Astrocyte (in vitro differentiated cells and primary cell): ENCODE results near the gene CSMD2. TPM values are rescaled to one million over a fixed set of nuclear protein-coding genes. Genes with fewer than 3 reads are reported as not detected.

Experiments used
- DNase-seq: peaks from one replicate; pipeline ENCODE4 v3.0.0-alpha.2; 2010; ENCODE audit warnings: low read depth
- FAIRE-seq: peaks from 2 replicates; lab custom pipeline; 2011; peaks lifted over from hg19 to GRCh38; lab: Jason Lieb, UNC
- H2AFZ ChIP-seq: 2 replicates; pipeline ENCODE4 v1.6.0; 2012; ENCODE audit warnings: low read depth, low read length, inconsistent platforms
- H3K27ac ChIP-seq: 2 replicates; pipeline ENCODE4 v1.5.1; 2011; ENCODE audit warnings: low read depth, low read length, inconsistent platforms
- H3K27me3 ChIP-seq: 2 replicates; pipeline ENCODE4 v1.6.0; 2011; ENCODE audit warnings: low read length, inconsistent platforms; ENCODE audit not compliant: insufficient read depth
- H3K36me3 ChIP-seq: 2 replicates; pipeline ENCODE4 v1.5.1; 2011; ENCODE audit warnings: low read length, inconsistent platforms; ENCODE audit not compliant: insufficient read depth
- H3K4me1 ChIP-seq: 2 replicates; pipeline ENCODE4 v1.5.1; 2011; ENCODE audit warnings: low read length, inconsistent platforms; ENCODE audit not compliant: insufficient read depth
- H3K4me2 ChIP-seq: 2 replicates; pipeline ENCODE4 v1.6.0; 2012; ENCODE audit warnings: low read length, inconsistent platforms
- H3K4me3 ChIP-seq: 2 replicates; pipeline ENCODE4 v1.5.1; 2011; ENCODE audit warnings: low read depth, mild to moderate bottlenecking, low read length, inconsistent platforms; ENCODE audit not compliant: insufficient read depth
- H3K79me2 ChIP-seq: 2 replicates; pipeline ENCODE4 v1.6.0; 2012; ENCODE audit warnings: mild to moderate bottlenecking, low read length, inconsistent platforms; ENCODE audit not compliant: insufficient read depth
- H3K9ac ChIP-seq: 2 replicates; pipeline ENCODE4 v1.6.0; 2012; ENCODE audit warnings: mild to moderate bottlenecking, low read length, inconsistent platforms
- H3K9me3 ChIP-seq: 2 replicates; pipeline ENCODE4 v1.5.1; 2012; ENCODE audit warnings: low read depth, mild to moderate bottlenecking, low read length, inconsistent platforms; ENCODE audit not compliant: insufficient read depth
- H4K20me1 ChIP-seq: 2 replicates; pipeline ENCODE4 v1.6.0; 2012; ENCODE audit warnings: low read length, inconsistent platforms; ENCODE audit not compliant: insufficient read depth
- H3K27ac Mint-ChIP-seq: one replicate; pipeline ENCODE4 v1.8.0; 2021; ENCODE audit warnings: mild to moderate bottlenecking, mixed read lengths; ENCODE audit not compliant: unreplicated experiment
- H3K27me3 Mint-ChIP-seq: one replicate; pipeline ENCODE4 v1.8.0; 2021; ENCODE audit warnings: low read depth, mixed read lengths; ENCODE audit not compliant: unreplicated experiment
- H3K36me3 Mint-ChIP-seq: one replicate; pipeline ENCODE4 v1.8.0; 2021; ENCODE audit warnings: low read depth, mixed read lengths; ENCODE audit not compliant: unreplicated experiment
- H3K4me1 Mint-ChIP-seq: one replicate; pipeline ENCODE4 v1.8.0; 2021; ENCODE audit warnings: low read depth, mixed read lengths; ENCODE audit not compliant: unreplicated experiment
- H3K4me3 Mint-ChIP-seq: one replicate; pipeline ENCODE4 v1.8.0; 2021; ENCODE audit warnings: mild to moderate bottlenecking, moderate library complexity, mixed read lengths; ENCODE audit not compliant: unreplicated experiment
- H3K9me3 Mint-ChIP-seq: one replicate; pipeline ENCODE4 v1.8.0; 2021; ENCODE audit warnings: mild to moderate bottlenecking, mixed read lengths; ENCODE audit not compliant: unreplicated experiment
- EZH2 ChIP-seq: IDR thresholded peaks from 2 replicates; pipeline ENCODE4 v1.6.1; 2012; ENCODE audit warnings: mild to moderate bottlenecking, low read length, inconsistent platforms; ENCODE audit not compliant: insufficient read depth
- total RNA-seq: library from RNA; stranded (reverse); gene quantifications from 2 replicates; pipeline ENCODE4 v1.2.1, GENCODE V29; 2021
- TF ChIP-seq, protein P1 (sequence below): IDR thresholded peaks from 2 replicates; pipeline ENCODE4 v1.5.1; 2011; ENCODE audit warnings: low read depth, mild to moderate bottlenecking, inconsistent platforms, low read length, moderate library complexity; ENCODE audit not compliant: insufficient read depth

Gene CSMD2
- total RNA-seq, 1 donor from 2014 or later = 11.1 TPM

DNA sequence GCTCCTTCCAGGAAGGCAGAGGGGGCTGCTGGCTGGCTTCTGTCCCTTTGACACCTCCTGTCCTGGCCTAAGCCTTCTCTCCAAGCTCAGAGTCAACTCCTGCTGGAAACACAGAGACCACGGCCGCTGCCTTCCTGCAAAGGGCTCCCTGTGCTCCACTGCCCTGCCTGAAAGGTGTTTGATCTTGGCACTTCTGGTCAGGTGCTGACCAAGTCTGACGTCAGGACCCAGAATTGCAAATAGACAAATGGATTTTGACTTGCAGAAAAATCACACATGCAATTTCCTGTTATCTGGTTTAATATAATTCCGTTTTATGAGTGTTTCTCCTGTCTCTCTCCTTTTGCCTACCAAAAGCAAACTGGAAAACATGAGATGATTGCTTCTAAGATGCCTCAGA is 387.7 kb downstream of the CSMD2 start:
- FAIRE-seq (no peak), DNase-seq (no peak)
- Histone ChIP-seq H3K4me1 (no peaks in the 10 kb centered on the region), H3K27me3 (no peaks in the 10 kb centered on the region), H3K79me2 (no peaks in the 10 kb centered on the region), H3K9ac (no peak overlapping the region), H4K20me1 (no peaks in the 10 kb centered on the region), H3K4me2 (no peak overlapping the region), H3K4me3 (no peak overlapping the region), H3K9me3 (no peaks in the 10 kb centered on the region), H2AFZ (no peak overlapping the region), H3K27ac (no peak overlapping the region), H3K36me3 (peaks cover 2% of the 10 kb centered on the region)
- H3K4me1 Mint-ChIP-seq = no peaks in the 10 kb centered on the region
- no peaks in the 10 kb centered on the region for H3K9me3 Mint-ChIP-seq
- peaks cover 1% of the 10 kb centered on the region for H3K27me3 Mint-ChIP-seq
- no peak overlapping the region for H3K4me3 Mint-ChIP-seq
- peaks cover 29% of the 10 kb centered on the region for H3K36me3 Mint-ChIP-seq
- no peak overlapping the region for H3K27ac Mint-ChIP-seq
- TF ChIP-seq EZH2 = no peak
- TF ChIP-seq, protein P1, sequence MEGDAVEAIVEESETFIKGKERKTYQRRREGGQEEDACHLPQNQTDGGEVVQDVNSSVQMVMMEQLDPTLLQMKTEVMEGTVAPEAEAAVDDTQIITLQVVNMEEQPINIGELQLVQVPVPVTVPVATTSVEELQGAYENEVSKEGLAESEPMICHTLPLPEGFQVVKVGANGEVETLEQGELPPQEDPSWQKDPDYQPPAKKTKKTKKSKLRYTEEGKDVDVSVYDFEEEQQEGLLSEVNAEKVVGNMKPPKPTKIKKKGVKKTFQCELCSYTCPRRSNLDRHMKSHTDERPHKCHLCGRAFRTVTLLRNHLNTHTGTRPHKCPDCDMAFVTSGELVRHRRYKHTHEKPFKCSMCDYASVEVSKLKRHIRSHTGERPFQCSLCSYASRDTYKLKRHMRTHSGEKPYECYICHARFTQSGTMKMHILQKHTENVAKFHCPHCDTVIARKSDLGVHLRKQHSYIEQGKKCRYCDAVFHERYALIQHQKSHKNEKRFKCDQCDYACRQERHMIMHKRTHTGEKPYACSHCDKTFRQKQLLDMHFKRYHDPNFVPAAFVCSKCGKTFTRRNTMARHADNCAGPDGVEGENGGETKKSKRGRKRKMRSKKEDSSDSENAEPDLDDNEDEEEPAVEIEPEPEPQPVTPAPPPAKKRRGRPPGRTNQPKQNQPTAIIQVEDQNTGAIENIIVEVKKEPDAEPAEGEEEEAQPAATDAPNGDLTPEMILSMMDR = no peak

DNA sequence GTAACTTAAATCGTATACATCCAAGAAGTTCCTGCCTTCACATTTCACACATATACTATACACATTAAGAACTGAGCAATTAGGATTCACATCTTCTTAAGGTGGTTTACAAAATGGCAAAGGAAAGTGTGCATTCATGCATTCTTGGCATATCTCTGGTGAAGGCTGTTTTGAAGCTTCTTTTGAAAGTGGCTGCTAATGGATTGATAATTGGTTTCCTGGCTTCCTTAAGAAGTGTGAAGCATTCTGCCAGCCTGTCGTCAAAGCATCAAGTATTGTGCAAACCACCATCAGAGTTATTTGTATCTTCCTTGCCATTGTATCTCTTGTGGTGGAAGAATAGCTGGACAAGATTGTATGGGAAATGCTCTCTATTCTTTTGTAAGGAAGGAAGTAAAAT is 396.2 kb downstream of the CSMD2 start:
- Histone ChIP-seq H3K9ac (no peak overlapping the region), H3K4me3 (no peak overlapping the region), H3K27ac (no peak overlapping the region), H3K9me3 (no peaks in the 10 kb centered on the region), H4K20me1 (no peaks in the 10 kb centered on the region), H3K36me3 (no peaks in the 10 kb centered on the region), H3K4me2 (no peak overlapping the region), H2AFZ (no peak overlapping the region), H3K27me3 (no peaks in the 10 kb centered on the region), H3K4me1 (peaks cover 5% of the 10 kb centered on the region), H3K79me2 (no peaks in the 10 kb centered on the region)
- H3K27me3 Mint-ChIP-seq = no peaks in the 10 kb centered on the region
- H3K4me3 Mint-ChIP-seq = no peak overlapping the region
- peaks cover 4% of the 10 kb centered on the region for H3K4me1 Mint-ChIP-seq
- peaks cover 15% of the 10 kb centered on the region for H3K36me3 Mint-ChIP-seq
- H3K9me3 Mint-ChIP-seq = peaks cover 5% of the 10 kb centered on the region
- TF ChIP-seq, protein P1 = no peak
- TF ChIP-seq EZH2 = no peak
- no peak overlapping the region for H3K27ac Mint-ChIP-seq
- DNase-seq (no peak), FAIRE-seq (peak; percentile 9)

DNA sequence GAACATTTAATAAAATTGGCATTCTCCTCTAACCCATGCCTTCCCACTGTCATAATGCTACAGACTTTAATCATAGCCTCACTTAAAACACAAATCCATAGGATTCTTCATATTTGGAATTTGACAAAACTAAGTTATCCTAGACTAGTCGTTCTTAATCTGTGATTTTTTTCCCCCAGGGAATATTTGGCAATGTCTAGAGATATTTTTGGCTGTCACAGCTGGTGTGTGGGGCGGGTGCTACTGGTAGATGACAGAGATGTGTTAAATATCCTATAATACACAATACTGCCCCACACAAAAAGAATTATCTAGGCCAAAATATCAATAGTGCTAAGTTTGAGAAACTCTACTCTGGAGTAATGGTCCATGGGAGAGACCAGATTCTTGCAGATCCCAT is 396.9 kb downstream of the CSMD2 start:
- Histone ChIP-seq H2AFZ (no peak overlapping the region), H3K9ac (no peak overlapping the region), H3K4me1 (peaks cover 12% of the 10 kb centered on the region), H3K36me3 (no peaks in the 10 kb centered on the region), H3K4me2 (no peak overlapping the region), H3K9me3 (no peaks in the 10 kb centered on the region), H3K79me2 (no peaks in the 10 kb centered on the region), H3K27me3 (no peaks in the 10 kb centered on the region), H3K27ac (no peak overlapping the region), H3K4me3 (no peak overlapping the region), H4K20me1 (no peaks in the 10 kb centered on the region)
- Mint-ChIP-seq H3K4me1 (peaks cover 8% of the 10 kb centered on the region), H3K4me3 (no peak overlapping the region), H3K36me3 (peaks cover 10% of the 10 kb centered on the region), H3K9me3 (peaks cover 5% of the 10 kb centered on the region), H3K27me3 (no peaks in the 10 kb centered on the region), H3K27ac (no peak overlapping the region)
- TF ChIP-seq EZH2 = no peak
- TF ChIP-seq, protein P1 = no peak
- FAIRE-seq (no peak), DNase-seq (no peak)
